HG03103 (cell line): ENCODE data around the gene DNASE1L3.

Experiments used
- ATAC-seq: cut with Tn5 transposase; IDR thresholded peaks from one replicate; pipeline ENCODE4 v1.9.1; 2021; ENCODE audit warnings: low read depth; ENCODE audit not compliant: unreplicated experiment

DNASE1L3 gene

DNA sequence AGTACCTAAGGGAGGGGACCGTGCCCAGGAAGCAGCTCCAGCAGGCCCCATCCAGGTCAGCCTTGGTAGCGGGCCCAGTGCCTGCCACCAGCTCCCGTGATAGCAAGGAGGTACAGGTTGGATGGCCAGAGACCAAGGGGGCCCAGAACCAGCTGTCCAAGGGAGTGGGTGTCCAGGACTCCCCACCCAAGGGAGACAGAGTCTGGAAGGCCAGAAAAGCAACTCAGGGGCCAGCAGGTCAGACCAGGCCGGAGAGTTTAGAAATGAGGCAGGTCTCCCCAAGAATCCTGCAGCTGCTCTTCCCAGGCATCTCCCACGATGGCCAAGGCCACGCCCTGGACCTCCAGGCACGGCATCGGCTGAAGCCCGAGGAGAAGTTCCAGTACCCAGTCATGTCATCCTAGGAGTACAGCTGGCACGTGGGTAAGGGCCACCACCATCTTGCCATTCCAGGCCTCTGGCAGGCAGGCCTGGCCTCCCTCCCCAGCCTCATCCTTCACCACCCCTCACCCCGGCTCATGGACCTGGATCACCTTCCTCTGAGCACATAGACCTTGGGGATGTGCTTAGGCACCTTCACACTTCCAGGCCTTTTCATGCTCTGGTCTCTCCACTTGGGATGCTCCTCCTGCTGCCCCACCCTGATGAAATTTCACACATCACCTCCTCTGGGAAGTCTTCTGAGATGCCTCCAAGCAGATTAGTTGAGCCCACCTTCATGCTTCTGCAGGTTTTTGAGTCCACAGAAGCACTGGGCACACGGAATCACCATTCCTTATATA lies 30.5 kb downstream of the DNASE1L3 start:
- no peak for ATAC-seq

DNA sequence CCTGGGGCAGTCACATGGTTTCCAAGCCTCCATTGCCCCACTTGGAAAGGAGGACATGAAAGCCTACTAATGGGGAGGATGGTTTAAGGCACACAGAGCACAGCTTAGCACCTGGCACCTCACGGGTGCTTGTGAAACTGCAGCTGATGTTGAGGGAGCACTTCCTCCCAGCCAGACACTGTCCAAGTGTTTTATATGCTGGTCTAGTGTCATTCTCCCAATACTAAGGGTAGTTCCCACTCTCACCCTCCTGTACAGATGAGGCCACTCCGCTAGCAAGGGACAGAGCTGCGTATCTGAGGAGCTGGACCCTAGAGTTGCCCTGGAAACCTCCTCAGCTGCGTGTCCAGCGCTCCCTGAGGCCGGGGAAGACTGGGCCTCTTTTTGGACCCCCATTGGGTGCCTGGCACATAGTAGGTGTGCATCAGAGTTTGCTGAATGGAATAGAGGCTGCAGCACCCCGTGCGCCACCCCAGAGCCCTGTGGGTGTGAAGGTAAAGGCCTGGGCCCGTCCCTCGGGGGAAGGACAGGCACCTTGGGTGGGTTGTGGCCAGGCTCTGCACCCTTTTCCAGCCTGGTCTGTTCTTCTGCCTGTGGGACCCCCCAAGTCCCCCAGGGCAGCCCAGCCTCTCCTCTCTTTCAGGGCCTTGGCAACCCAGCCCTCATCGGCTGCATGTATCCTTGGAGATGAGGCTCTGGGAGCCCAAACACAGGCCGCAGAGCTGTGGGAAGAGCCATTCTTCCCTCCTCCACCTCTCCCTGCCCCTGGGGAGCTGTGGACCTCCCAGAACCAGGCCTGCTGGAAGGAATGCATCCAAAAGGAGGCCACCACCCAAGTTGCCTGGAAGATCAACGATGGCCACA lies 31.3 kb downstream of the DNASE1L3 start:
- ATAC-seq = no peak

DNA sequence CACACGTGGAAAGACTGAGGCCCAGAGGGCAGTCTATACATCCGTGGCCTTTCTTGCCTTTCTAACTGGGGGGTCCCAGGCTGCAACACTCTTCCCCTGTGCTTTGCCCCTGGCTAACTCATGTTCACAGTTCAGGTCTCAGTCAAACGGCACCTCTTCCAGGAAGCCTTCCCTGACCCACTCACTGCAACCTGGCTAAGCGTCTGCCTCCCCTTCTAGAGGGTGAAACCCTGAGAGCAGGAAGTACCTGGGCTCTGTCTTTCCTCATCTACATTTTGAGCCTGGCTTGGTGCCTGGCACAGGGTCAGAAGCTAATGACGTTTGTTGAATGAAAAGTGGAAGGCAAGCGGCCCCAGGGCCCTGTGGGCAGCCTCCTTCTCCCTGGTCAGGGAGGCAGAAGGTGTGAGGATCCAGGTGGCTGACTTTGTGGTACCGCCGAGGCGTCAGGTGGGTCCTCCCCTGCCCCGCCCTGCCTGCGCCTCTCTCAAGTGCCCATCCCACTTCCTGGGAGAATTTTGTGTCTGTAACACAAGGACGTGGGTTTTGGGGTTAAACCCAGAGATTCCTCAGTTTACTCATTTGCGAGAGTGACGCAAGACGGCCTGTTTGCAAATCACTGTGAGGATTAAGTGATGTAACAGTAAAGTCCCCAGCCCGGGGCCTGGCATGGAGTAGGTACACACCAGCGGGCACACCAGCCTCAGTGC lies 32.1 kb downstream of the DNASE1L3 start:
- ATAC-seq = no peak

DNA sequence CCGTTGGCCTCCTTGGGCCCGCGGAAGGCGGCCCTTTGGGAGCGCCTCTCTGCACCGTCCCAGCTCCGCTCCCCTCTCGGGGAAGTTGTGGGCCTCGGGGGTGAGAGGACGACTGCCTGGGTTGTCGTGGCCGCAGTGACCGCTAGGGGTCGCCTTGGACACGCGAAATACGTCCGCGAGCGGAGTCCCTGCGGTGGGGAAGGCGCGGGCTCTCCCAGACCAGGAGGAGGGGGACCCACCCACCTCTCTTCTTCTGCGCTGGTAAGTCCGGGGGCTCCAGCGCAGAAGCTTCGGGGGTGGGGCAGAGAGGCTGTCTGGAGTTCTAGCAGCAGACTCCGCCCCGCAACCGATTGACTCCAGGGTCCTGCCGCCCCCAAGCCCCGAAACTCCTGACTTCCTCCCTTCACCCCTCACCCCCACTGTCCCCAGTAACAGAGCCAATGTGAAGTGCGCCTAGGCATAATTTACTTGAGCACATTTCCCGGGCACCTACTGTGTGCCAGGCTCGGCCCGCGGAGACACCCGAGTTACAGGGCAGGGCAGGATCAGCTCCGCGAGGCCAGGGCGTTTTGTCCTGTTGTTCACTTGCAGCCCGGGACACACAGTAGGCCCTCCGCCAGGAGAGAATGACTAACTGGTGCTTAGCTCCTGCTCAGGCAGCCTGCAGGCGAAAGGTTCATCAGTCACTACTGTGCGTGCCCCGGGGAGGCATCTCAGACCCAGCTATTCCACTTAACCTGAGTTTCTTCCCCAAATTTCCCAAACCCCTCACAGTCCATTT lies 32.8 kb downstream of the DNASE1L3 start:
- ATAC-seq = peak; percentile 75

DNA sequence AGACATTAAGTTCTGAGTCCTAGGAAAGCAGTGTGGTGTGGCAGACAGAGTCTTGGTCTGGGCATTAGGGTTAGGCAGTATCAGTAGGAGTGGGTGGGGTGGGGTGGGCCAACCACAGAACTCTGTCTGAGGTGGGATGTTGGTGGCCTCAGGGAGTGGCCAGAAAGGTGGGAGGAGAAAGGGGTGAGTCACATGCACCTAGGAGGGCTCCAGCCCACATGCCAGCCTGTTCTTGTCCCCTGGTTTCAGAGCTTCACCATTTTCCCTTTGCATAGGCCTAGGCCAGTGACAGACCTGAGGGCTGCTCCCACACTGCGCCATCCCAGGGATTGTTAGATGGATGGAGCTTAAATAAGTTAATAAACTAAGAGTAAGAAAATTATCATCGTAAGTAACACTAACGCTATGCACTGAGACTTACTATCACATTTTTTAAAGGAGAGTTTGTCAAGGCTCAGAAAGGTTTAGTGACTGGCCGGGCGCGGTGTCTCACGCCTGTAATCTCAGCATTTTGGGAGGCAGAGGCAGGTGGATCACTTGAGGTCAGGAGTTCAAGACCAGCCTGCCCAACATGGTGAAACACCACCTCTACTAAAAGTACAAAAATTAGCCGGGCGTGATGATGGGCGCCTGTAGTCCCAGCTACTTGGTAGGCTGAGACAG lies 33.8 kb downstream of the DNASE1L3 start:
- ATAC-seq = no peak

DNA sequence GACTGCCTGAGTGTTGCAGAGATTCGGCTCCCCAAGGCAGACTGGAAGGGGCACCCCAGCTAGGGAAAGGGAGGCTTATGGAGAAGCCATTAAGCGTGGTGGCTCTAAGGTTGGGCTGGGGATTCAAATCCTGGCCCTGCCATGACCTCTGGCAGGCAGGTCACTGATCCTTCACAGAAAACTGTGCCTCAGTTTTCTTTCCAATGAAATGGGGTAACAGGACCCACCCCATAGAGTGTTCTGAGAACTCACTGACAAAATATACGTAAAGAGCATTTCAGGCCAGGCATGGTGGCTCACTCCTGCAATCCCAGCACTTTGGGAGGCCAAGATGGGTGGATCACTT lies 34.6 kb downstream of the DNASE1L3 start:
- no peak for ATAC-seq

DNA sequence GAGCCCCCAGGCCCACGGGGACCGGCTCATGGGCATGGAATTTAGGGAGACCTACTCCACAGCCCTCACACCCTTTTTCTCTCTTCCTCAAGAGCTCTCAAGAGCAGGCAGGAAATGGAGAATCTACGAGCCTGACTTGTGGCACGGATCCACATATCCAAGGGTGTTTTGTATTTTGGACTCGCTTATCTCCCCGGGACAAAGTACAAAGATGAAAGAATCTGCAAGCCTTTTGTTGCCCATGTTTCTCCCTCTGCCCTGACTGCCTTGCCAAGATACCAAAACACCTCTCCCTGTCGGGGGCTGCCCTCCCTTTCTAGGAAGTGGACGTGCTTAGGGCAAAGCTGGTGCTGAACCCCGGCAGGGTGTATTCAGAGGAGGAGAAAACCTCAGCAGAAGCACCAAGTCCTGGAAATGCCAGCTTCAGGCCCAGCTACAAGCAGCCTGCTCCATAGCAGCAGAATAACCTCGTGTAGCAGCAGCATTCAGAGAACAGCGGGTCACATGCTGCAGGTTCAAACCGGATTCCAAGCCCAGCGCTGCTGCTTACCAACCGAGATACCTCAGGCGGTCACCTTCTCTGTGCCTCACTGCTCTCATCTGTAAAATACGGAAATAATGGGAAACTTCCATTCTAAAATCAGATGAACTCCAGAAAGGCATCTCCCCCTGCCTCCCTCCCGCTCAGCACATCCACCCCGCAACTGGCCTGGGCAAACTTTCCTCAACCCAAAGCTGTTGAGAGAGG lies 35.2 kb downstream of the DNASE1L3 start:
- ATAC-seq = no peak

DNA sequence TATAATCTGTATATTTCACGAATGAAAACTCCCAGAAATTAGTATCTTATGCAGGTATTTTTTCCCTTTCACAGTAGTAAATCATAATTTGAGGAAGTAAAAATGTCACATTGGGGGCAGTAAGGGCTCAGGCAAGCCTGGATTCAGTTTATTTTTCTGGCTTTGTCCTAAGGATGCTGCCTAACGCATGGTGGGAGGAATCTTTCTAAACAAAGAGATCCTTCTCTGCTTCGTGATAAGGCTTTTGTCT lies 35.7 kb downstream of the DNASE1L3 start:
- no peak for ATAC-seq

DNA sequence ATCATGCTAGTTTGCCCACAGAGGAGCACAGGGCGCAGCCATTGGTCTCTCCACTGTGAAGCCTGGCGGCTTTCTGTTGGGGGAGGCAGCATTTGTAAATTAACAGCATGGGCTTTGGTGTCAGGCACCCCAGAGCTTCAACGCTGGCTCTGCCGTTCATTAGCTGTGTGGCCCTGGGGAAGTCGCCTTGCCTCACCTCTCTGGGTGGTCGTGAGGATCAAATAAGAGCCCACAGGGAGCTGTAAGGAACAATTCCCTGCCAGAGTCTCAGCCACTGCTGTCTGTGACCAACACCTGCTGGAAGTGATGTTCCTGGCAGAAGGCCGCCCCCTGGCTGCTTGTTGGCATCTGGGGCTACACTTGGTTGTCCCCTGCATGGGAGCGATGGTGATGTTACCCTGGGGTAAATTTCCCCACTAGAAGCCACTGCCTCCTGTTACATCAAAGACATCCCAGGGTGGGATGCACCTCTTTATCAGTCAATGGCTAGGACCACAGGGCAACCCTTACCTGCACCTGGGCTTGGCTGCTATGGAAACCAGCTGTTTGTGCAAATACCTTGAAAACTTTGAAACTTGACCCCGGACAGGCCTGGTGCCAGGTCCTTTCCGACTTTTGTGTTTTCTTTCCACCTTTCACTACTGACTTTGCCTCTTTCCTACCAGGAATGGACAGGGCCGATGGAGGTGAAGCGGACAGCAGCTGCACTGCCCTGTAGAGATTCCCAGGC lies 36.9 kb downstream of the DNASE1L3 start:
- no peak for ATAC-seq

DNA sequence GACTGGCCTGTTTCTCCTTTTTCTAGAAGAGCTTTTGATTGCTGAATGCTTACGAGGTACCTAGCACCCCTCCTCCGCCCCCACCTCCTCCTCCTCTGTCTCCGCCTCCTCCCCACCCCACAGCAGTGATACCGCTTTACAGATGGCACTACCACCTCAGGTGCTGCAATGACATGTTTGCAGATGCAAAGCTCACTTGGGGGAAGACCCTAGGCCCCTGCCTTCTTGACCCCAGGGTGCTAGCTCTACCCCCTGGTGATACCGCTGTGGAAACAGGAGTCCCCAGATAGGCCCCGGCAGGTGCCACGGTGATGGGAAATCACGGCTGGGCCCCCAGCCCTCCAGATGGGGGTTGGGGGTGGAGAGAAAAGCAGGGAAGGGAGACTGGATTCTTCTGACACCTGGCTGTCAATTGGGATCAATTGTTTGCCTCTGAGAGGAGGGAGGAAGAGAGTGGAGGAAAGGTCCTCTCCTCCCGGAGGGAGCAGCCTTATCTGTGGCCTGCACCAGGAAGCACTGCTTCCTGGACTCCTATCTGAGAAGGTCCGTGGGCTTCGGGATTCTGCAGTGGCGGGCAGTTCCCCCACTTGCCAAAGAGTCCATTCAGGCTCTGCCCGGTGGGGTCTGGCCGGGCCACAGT lies 37.6 kb downstream of the DNASE1L3 start:
- ATAC-seq = no peak

DNA sequence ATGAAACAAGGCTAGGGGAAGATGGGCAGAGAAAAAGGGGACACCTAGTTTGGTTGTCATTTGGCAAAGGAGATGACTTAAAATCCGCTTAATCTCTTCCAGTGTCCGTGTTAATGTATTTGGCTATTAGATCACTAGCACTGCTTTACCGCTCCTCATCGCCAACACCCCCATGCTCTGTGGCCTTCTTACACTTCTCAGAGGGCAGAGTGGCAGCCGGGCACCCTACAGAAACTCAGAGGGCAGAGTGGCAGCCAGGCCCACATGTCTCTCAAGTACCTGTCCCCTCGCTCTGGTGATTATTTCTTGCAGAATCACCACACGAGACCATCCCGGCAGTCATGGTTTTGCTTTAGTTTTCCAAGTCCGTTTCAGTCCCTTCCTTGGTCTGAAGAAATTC lies 39.6 kb downstream of the DNASE1L3 start:
- ATAC-seq = no peak

DNA sequence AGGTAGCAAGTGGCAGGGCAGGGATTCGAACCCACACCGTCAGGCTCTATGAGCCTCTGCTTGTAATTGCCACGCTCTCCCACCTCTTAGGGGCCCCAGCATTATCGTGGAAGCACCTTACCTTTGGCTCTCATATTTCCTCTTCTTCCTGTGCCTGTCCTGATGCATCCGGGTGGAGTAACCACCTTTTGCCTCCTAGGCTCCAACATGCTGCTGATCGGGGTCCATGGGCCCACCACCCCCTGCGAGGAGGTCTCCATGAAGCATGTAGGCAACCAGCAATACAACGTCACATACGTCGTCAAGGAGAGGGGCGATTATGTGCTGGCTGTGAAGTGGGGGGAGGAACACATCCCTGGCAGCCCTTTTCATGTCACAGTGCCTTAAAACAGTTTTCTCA lies 40.4 kb downstream of the DNASE1L3 start:
- no peak for ATAC-seq

DNA sequence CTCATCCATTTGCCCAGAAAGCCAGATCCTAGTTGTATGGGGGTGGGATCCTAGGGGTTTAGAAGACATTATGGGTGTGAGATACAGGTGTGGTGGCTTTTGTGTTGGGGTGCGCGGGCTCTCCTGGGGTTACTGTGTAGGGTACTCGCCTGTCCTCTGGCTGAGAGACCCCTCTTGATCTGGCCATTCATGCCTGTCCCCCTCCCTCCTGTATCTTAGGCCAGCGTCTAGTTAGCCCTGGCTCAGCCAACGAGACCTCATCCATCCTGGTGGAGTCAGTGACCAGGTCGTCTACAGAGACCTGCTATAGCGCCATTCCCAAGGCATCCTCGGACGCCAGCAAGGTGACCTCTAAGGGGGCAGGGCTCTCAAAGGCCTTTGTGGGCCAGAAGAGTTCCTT lies 41.4 kb downstream of the DNASE1L3 start:
- no peak for ATAC-seq

DNA sequence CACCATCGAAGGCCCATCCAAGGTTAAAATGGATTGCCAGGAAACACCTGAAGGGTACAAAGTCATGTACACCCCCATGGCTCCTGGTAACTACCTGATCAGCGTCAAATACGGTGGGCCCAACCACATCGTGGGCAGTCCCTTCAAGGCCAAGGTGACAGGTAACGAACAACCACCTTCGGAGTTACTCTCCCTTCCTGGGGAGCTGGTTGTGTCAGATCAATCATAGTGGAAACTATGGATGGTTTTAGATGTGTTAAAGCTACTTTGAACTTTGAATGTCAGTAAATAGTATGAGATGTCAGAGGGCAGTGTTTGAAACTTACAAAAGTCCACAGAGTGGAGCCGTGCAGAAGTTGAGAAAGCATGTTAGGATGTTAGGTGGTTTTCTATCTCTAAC lies 42.3 kb downstream of the DNASE1L3 start:
- ATAC-seq = no peak

DNA sequence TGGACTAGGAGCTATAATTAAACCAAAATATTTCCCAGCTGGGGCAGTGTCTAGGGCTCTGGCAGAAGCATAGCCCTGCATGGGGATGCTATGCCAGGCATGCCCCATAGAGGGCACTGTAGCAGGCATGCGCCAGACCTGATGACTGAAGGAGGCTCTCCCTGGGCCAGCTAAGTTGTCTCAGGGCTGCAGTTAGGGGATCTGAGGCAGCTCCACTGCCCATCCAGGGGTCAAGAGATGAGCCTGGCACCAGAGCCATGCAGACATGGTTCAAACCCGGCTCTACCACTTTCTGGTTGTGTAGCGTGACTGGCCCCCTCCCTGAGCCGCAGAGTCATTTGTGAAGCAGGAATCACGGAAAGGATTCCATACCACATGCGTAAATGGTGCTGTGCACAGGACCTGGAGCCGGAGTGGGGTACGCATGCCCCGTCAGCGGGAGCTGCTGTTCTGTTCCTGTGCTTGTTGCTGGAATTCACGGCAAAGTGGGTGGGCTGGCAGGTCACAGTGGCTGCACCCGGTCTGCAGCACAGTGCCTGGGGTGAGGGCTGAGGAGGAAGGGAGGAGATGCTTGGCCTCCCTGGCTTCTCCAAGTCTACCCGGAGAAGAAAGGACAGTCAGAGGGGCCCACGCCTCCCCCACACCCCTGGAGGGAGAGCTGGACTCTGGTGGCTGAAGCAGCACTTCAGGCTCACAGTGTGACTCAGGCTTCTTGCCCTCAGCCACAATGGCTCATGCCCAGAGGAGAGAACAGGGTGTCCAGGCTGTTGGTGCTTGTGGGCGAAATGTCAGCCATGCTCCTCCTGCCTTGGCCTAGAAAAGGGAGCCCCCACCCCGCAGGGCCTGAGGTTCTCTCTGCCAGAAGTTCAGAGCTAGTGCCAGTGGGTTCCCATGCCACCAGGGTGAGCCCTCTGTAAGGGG lies 43.1 kb downstream of the DNASE1L3 start:
- ATAC-seq = peak; percentile 70

DNA sequence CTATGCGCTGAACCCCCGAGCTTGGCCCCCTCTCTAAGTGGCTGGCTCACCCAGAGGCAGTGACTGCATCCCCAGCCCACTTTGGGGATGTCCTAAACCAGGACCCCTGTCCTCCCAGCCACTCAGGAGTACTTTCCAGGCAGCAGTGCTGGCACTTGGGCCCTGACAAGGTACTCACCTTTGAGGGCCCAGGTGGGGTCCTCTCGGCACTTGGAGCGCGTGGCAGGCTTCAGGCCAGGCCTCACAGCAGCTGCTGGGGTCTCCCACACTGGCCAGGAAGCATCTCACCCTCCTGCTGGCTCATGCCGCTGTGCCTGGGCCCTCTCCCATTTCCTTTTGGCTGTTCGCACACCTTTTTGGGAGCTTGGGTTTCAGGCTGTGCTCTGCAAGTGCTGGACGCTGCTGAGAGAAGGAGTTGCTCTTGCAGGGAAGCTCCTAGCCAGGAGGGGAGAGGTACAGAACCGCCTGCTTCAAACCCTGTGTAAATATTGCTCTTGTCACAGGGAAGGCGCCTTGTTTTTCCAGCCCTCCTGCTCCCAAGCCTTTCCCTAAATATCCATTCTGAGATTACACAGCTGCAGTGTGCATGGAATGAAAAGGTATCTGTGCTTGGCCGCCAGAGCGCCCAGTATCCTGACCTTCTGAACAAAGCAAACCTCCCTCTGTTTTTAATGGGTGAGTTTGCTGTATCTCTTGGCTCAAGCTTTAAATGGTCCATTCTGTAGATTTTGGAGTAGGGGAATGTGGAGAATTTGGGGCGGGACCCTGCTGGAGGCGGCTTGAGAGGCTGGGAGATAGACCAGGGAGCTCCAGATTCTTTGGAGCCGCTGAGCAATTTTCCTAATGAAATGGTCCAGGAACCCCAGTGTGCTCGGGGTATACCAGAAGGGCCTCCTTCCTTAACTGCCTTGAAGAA lies 45.6 kb downstream of the DNASE1L3 start:
- ATAC-seq = no peak
